Smooth muscle cell of trachea (primary cell): Measurements from ENCODE around the gene CPNE5. TPM values are rescaled to one million over a fixed set of nuclear protein-coding genes. Genes with fewer than 3 reads are reported as not detected.

Source experiments
- total RNA-seq: library from RNA; depleted of rRNA; stranded (reverse); fragments of >200 nt; gene quantifications from 2 replicates; pipeline ENCODE4 v1.2.1, GENCODE V29; 2014

CPNE5 gene
- 0.15 TPM in 1 of 2 replicates, not detected in the other for total RNA-seq

GRCh38 chr6:36838896-36839748, at the start of gene CPNE5:
TSS of gene CPNE5 (minus strand) at chr6:36839444. CDS start at chr6:36839377, 67 bp downstream.

GRCh38 chr6:36885461-36886401, 46.5 kb upstream of the CPNE5 start, which contains the start of gene C6orf89:
TSS of gene C6orf89 (plus strand) at chr6:36885952. CDS start at chr6:36899445, 13,493 bp downstream.

GRCh38 chr6:36874443-36875249, 35.4 kb upstream of the CPNE5 start, which contains the start of gene PPIL1:
TSS of gene PPIL1 (minus strand) at chr6:36874803. CDS start at chr6:36874772, 31 bp downstream.

GRCh38 chr6:36697481-36697903, 141.8 kb downstream of the CPNE5 start, which contains the start of gene RAB44:
TSS of gene RAB44 (plus strand) at chr6:36697826. CDS start at chr6:36704236, 6,410 bp downstream.

Other genes with a start within 250 kb of the CPNE5 start
- 278 and 334 TPM in 2 replicates for gene SRSF3, start 245.1 kb downstream of the CPNE5 start, total RNA-seq
- 351 and 1,000 TPM in 2 replicates for gene CDKN1A, start 160.7 kb downstream of the CPNE5 start, total RNA-seq
- under 0.01 TPM in 2 replicates for gene RAB44, start 141.6 kb downstream of the CPNE5 start, total RNA-seq
- 16.7 and 23.1 TPM in 2 replicates for gene PPIL1, start 35.4 kb upstream of the CPNE5 start, total RNA-seq
- 48.9 and 52.3 TPM in 2 replicates for gene C6orf89, start 46.5 kb upstream of the CPNE5 start, total RNA-seq
- gene PI16, start 115.3 kb upstream of the CPNE5 start, total RNA-seq, result 0.50 TPM in 1 of 2 replicates, not detected in the other
- gene MTCH1, start 146.8 kb upstream of the CPNE5 start, total RNA-seq, result 260 and 366 TPM in 2 replicates
- gene FGD2, start 166.2 kb upstream of the CPNE5 start, total RNA-seq, result not detected in 2 replicates